Mesodermal cell (in vitro differentiated cells): ENCODE results near the gene KIF22.
A peak's percentile ranks its signal among the peaks of the same experiment; 100 is the strongest.

ENCODE experiments used
- H3K27ac ChIP-seq: 2 replicates; pipeline ENCODE4 v1.7.0; 2013; ENCODE audit warnings: mild to moderate bottlenecking, low read depth, low read length, moderate library complexity; ENCODE audit not compliant: severe bottlenecking
- H3K36me3 ChIP-seq: 2 replicates; pipeline ENCODE4 v1.7.1; 2013; ENCODE audit warnings: mild to moderate bottlenecking, low read length, moderate library complexity; ENCODE audit not compliant: control insufficient read depth, insufficient read depth
- H3K4me1 ChIP-seq: one replicate; pipeline ENCODE4 v1.7.1; 2013; ENCODE audit warnings: mild to moderate bottlenecking, low read length; ENCODE audit not compliant: insufficient read depth, control insufficient read depth, poor library complexity, severe bottlenecking
- H3K4me3 ChIP-seq: 2 replicates; pipeline ENCODE4 v1.7.0; 2013; ENCODE audit warnings: low read length, control low read depth, mild to moderate bottlenecking; ENCODE audit not compliant: insufficient read depth, poor library complexity, severe bottlenecking; ENCODE audit errors: extremely low read depth
- H3K9me3 ChIP-seq: 2 replicates; pipeline ENCODE4 v1.7.1; 2013; ENCODE audit warnings: mild to moderate bottlenecking, low read length, moderate library complexity; ENCODE audit not compliant: control insufficient read depth
- WGBS, 2 experiments: methylation state at CpG; one replicate each; pipeline ENCODE4 v1.1.5; 2013; ENCODE audit warnings: missing lambda C conversion rate in 2 of 2; ENCODE audit not compliant: insufficient coverage in 2 of 2; 5-methylcytosine and 5-hydroxymethylcytosine counted together

KIF22 gene

GRCh38 chr16:29810699-29811169, 20.2 kb downstream of the KIF22 start:
- Histone ChIP-seq H3K4me3 (peak overlapping the region; percentile 16), H3K36me3 (peaks cover 25% of the 10 kb centered on the region), H3K4me1 (peaks cover 45% of the 10 kb centered on the region), H3K9me3 (no peaks in the 10 kb centered on the region), H3K27ac (peak overlapping the region; percentile 92)
- WGBS, 2 experiments: 2 to 8% methylated on average over 4 to 7 of the region's 9 CpGs

GRCh38 chr16:29811170-29811895, 20.8 kb downstream of the KIF22 start:
- Histone ChIP-seq H3K9me3 (no peaks in the 10 kb centered on the region), H3K4me3 (peak overlapping the region; percentile 57), H3K36me3 (peaks cover 25% of the 10 kb centered on the region), H3K4me1 (peaks cover 45% of the 10 kb centered on the region), H3K27ac (peak overlapping the region; percentile 92)
- 1 to 2% methylated on average over 21 to 30 of the region's 31 CpGs for WGBS, 2 experiments

- peaks cover 46% of the 10 kb centered on the region for H3K4me1 ChIP-seq
- H3K4me3 ChIP-seq: peak within 1 kb of the TSS; percentile 57
- peak within 1 kb of the TSS; percentile 92 for H3K27ac ChIP-seq
- H3K36me3 ChIP-seq: peaks cover 25% of the 10 kb centered on the region
- 1 to 2% methylated on average over 44 to 46 of the region's 69 CpGs for WGBS, 2 experiments
- no peaks in the 10 kb centered on the region for H3K9me3 ChIP-seq
Measured at GRCh38 chr16:29811896-29812665, 21.5 kb downstream of the KIF22 start, which contains the start of gene PRRT2. PRRT2 (plus strand) TSS chr16:29812193; CDS start chr16:29813055, 862 bp downstream.

- 62 to 71% methylated on average over 7 of the region's 9 CpGs for WGBS, 2 experiments
- H3K36me3 ChIP-seq: peaks cover 26% of the 10 kb centered on the region
- H3K9me3 ChIP-seq: no peaks in the 10 kb centered on the region
- H3K27ac ChIP-seq: peak overlapping the region; percentile 92
- peak overlapping the region; percentile 57 for H3K4me3 ChIP-seq
- H3K4me1 ChIP-seq: peaks cover 48% of the 10 kb centered on the region
Measured at GRCh38 chr16:29812754-29813643, 22.4 kb downstream of the KIF22 start.

GRCh38 chr16:29813644-29814562, 23.4 kb downstream of the KIF22 start:
- Histone ChIP-seq H3K27ac (no peak overlapping the region), H3K4me3 (peak overlapping the region; percentile 81)

GRCh38 chr16:29814592-29814991, 24.0 kb downstream of the KIF22 start:
- Histone ChIP-seq H3K4me3 (peak overlapping the region; percentile 81), H3K36me3 (peaks cover 28% of the 10 kb centered on the region), H3K27ac (peak overlapping the region; percentile 75), H3K9me3 (no peaks in the 10 kb centered on the region), H3K4me1 (peaks cover 37% of the 10 kb centered on the region)
- 70 to 71% methylated on average over 3 to 4 of the region's 5 CpGs for WGBS, 2 experiments

More at GRCh38 chr16:29813644-29814562, 23.4 kb downstream of the KIF22 start:
- WGBS, 2 experiments: 78% methylated on average over 9 to 13 of the region's 24 CpGs
- Histone ChIP-seq H3K36me3 (peaks cover 28% of the 10 kb centered on the region), H3K9me3 (no peaks in the 10 kb centered on the region), H3K4me1 (peaks cover 44% of the 10 kb centered on the region)

GRCh38 chr16:29815032-29815721, 24.6 kb downstream of the KIF22 start:
- no peaks in the 10 kb centered on the region for H3K9me3 ChIP-seq
- peaks cover 27% of the 10 kb centered on the region for H3K36me3 ChIP-seq
- 11 to 12% methylated on average over 13 to 21 of the region's 39 CpGs for WGBS, 2 experiments
- peak overlapping the region; percentile 75 for H3K27ac ChIP-seq
- H3K4me3 ChIP-seq: peak overlapping the region; percentile 81
- peaks cover 31% of the 10 kb centered on the region for H3K4me1 ChIP-seq

GRCh38 chr16:29815793-29816693, 25.5 kb downstream of the KIF22 start, which contains the start of gene PAGR1:
PAGR1 (plus strand) TSS chr16:29816152; CDS start chr16:29816526, 374 bp downstream.
- WGBS, 2 experiments: 0% methylated on average over 54 to 62 of the region's 70 CpGs
- no peaks in the 10 kb centered on the region for H3K9me3 ChIP-seq

More at GRCh38 chr16:29815793-29816693, 25.5 kb downstream of the KIF22 start, which contains the start of gene PAGR1:
- Histone ChIP-seq H3K4me1 (peaks cover 32% of the 10 kb centered on the region), H3K27ac (peak within 1 kb of the TSS; percentile 75), H3K4me3 (peak within 1 kb of the TSS; percentile 81), H3K36me3 (peaks cover 25% of the 10 kb centered on the region)
